Calu3 (cell line): Measurements from ENCODE around the gene LAMC1. TPM values are rescaled to one million over a fixed set of nuclear protein-coding genes. Genes with fewer than 3 reads are reported as not detected.

Experiments used
- BruUV-seq: library from RNA; stranded (reverse); fragments of 400-500 nt; replicated peaks from 2 replicates; lab custom pipeline; 2021; lab: Mats Ljungman, UMichigan
- CTCF ChIA-PET: fragments of 300-600 bp; sonication (Branson Sonifier 250); formaldehyde crosslinking; loops from one replicate; lab custom pipeline; 2022; ENCODE audit warnings: antibody characterized with exemption; lab: Charles Lee
- DNase-seq: peaks from one replicate; pipeline ENCODE4 v3.0.0; 2022
- H3K27ac Mint-ChIP-seq: one replicate; pipeline ENCODE4 v1.8.0; 2022; ENCODE audit warnings: mixed read lengths; ENCODE audit not compliant: unreplicated experiment
- H3K27me3 Mint-ChIP-seq: one replicate; pipeline ENCODE4 v1.8.0; 2022; ENCODE audit warnings: mixed read lengths; ENCODE audit not compliant: unreplicated experiment
- H3K36me3 Mint-ChIP-seq: one replicate; pipeline ENCODE4 v1.8.0; 2022; ENCODE audit warnings: mild to moderate bottlenecking, moderate library complexity, mixed read lengths; ENCODE audit not compliant: insufficient read depth, unreplicated experiment
- H3K4me1 Mint-ChIP-seq: one replicate; pipeline ENCODE4 v1.8.0; 2022; ENCODE audit warnings: mild to moderate bottlenecking, low read depth, mixed read lengths; ENCODE audit not compliant: unreplicated experiment
- H3K4me3 Mint-ChIP-seq: one replicate; pipeline ENCODE4 v1.8.0; 2022; ENCODE audit warnings: mild to moderate bottlenecking, low read depth, moderate library complexity, mixed read lengths; ENCODE audit not compliant: unreplicated experiment
- H3K9me3 Mint-ChIP-seq: one replicate; pipeline ENCODE4 v1.8.0; 2022; ENCODE audit warnings: low read depth, mixed read lengths; ENCODE audit not compliant: unreplicated experiment
- intact Hi-C: fragments of 100-400 bp; cut with micrococcal nuclease; formaldehyde crosslinking; loops from one replicate; pipeline ENCODE4 v1.10.0; 2022; ENCODE audit not compliant: unreplicated experiment
- total RNA-seq: library from RNA; stranded (reverse); gene quantifications from 2 replicates; pipeline ENCODE4 v1.2.3, GENCODE V29; 2022
- TF ChIP-seq, protein P1 (sequence below): fragments of 200-600 bp; IDR thresholded peaks from one replicate; pipeline ENCODE4 v1.8.0; 2022; ENCODE audit warnings: antibody characterized with exemption; ENCODE audit not compliant: unreplicated experiment

Gene LAMC1
- total RNA-seq, 1 experiment from 2014 or later = 579 TPM

DNA sequence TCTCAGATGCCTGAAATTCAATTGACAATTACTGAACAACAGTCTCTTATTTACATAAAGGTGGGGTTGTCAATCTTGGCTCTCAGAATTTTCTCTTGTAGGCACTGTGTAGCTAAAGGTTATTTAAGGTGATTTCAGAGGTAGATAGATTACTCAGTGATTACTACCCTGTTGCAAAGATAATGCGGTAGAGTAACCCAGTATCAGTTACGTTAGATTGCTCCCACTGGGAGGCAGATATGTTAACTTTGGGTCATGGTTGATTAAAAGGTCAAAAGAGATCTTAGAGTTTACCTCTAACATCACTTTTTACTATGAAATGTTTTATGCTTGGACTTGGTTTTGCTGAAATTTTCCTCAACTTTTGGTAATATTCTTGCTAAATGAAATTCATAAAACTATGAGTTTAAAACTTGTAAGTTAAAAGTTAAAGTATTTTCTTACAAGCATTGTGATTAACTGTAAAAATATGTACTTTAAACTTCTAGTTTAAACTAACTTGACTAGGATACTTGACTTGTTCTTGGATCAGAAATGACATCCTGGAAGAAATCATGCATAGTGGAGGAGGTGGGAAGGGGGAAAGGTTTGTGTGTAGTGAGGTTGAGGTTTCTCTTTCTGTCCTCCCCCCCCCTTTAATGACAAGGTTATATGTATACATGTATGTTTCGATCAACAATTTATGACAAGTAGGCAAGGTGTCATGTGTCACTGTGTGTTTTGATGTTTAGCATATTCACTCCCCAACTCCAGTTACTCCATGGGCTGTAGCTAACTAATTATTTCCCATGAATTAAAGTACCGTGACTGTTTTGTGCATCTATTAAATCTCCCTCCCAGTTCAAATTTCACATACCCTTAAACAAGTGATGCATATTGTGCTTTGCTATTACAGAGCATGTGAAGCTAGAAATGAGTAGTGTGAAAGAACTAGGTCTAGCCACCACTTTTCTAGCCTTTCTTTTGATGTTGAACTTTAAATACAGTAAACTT is 2.9 kb downstream of the LAMC1 start:
- no peak for DNase-seq
- TF ChIP-seq, protein P1, sequence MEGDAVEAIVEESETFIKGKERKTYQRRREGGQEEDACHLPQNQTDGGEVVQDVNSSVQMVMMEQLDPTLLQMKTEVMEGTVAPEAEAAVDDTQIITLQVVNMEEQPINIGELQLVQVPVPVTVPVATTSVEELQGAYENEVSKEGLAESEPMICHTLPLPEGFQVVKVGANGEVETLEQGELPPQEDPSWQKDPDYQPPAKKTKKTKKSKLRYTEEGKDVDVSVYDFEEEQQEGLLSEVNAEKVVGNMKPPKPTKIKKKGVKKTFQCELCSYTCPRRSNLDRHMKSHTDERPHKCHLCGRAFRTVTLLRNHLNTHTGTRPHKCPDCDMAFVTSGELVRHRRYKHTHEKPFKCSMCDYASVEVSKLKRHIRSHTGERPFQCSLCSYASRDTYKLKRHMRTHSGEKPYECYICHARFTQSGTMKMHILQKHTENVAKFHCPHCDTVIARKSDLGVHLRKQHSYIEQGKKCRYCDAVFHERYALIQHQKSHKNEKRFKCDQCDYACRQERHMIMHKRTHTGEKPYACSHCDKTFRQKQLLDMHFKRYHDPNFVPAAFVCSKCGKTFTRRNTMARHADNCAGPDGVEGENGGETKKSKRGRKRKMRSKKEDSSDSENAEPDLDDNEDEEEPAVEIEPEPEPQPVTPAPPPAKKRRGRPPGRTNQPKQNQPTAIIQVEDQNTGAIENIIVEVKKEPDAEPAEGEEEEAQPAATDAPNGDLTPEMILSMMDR = no peak
- Mint-ChIP-seq H3K27me3 (no peaks in the 10 kb centered on the region), H3K4me3 (peak overlapping the region; percentile 94), H3K4me1 (peaks cover 57% of the 10 kb centered on the region), H3K9me3 (no peaks in the 10 kb centered on the region), H3K36me3 (peaks cover 84% of the 10 kb centered on the region), H3K27ac (peak overlapping the region; percentile 85)
- BruUV-seq = no TSS peak
- CTCF ChIA-PET = interaction anchor here (1.1 to 2.4 kb wide), 3 partner anchors 51 to 63 kb away, joined by 3 to 24 read pairs (median 4); no protein-coding TSS in a partner anchor
- intact Hi-C loops = loop anchor here (2.0 kb wide), 1 partner anchor 163 kb away; no protein-coding TSS in a partner anchor

DNA sequence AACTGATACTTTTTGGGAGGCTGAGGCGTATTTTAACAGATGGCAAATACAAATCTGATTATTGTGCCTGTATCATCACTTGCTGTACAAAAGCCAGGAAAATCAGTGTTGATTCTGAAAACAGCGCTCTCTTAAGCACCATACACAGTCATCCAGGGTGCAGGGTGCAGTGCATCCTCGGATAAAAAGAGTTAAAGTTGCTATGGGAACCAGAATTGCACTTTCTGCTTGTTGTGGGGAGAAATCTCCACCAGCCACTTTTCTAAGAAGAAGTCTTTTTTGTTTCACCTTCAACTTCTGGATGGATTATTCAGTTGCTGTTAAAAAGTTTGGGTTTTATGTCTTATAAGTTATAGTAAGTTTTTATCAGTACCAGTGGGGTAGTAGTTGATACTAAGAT is 3.8 kb downstream of the LAMC1 start:
- Mint-ChIP-seq H3K27ac (no peak overlapping the region), H3K9me3 (no peaks in the 10 kb centered on the region), H3K4me1 (peaks cover 50% of the 10 kb centered on the region), H3K36me3 (peaks cover 84% of the 10 kb centered on the region), H3K27me3 (no peaks in the 10 kb centered on the region), H3K4me3 (peak overlapping the region; percentile 94)
- CTCF ChIA-PET = interaction anchor here (1.1 to 1.6 kb wide), 3 partner anchors 24 to 54 kb away, joined by 3 to 4 read pairs (median 3); no protein-coding TSS in a partner anchor
- DNase-seq = no peak
- intact Hi-C loops = no loop called here
- no TSS peak for BruUV-seq
- TF ChIP-seq, protein P1 = no peak

DNA sequence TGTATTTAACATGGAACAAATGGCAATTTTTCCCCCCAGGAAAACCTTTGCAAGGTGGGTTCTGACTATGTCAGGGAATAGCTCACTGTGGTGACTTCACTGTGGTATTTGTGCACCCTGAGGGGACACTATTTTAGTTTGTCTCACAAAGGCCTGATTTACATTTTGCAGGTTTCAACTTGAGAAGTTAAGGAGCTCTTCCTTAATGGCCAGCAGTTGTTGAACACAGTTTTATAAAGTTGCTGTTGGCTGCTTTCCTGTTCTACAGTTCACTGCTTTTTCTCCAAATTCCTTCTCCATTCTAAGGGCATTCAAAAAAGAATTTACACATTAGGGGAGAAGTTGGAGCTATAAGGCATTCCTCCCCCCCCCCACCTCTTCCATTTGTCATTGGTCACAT is 4.6 kb downstream of the LAMC1 start:
- TF ChIP-seq, protein P1 = no peak
- CTCF ChIA-PET = interaction anchor here (1.0 to 1.6 kb wide), 3 partner anchors 25 to 107 kb away, joined by 3 to 4 read pairs (median 4); no protein-coding TSS in a partner anchor
- BruUV-seq = no TSS peak
- no peak for DNase-seq
- peak overlapping the region; percentile 94 for H3K4me3 Mint-ChIP-seq
- intact Hi-C loops = loop anchor here (2.0 kb wide), 1 partner anchor 17 kb away; no protein-coding TSS in a partner anchor
- H3K4me1 Mint-ChIP-seq = peaks cover 54% of the 10 kb centered on the region
- peak overlapping the region; percentile 28 for H3K27ac Mint-ChIP-seq
- no peaks in the 10 kb centered on the region for H3K9me3 Mint-ChIP-seq
- peaks cover 76% of the 10 kb centered on the region for H3K36me3 Mint-ChIP-seq
- no peaks in the 10 kb centered on the region for H3K27me3 Mint-ChIP-seq

DNA sequence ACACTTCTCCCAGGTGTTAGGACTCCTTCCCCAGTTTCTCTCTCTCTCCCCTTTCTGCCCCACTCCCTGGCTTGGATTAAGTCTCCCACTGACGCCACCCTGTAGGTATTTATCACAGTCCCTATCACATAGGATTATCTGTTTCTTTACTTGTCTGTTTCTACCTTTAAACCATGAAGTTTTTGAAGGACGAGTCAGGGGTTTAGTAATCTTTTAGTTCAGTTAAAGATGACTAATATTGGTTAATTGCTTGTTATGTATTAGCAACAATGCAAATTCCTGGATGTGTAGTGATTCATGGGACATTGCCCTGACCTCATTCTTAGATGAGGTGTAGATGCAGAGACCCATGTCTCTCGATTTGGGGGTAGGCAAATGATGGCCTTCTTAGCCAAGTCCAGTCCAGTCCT is 6.4 kb downstream of the LAMC1 start:
- BruUV-seq = no TSS peak
- Mint-ChIP-seq H3K4me1 (peaks cover 68% of the 10 kb centered on the region), H3K27ac (peak overlapping the region; percentile 73), H3K4me3 (peak overlapping the region; percentile 94), H3K9me3 (no peaks in the 10 kb centered on the region), H3K27me3 (no peaks in the 10 kb centered on the region), H3K36me3 (peaks cover 74% of the 10 kb centered on the region)
- intact Hi-C loops = loop anchor here (2.0 kb wide), 1 partner anchor 15 kb away; no protein-coding TSS in a partner anchor
- DNase-seq = no peak
- TF ChIP-seq, protein P1 = no peak
- CTCF ChIA-PET = no interaction called here
